Tibial nerve (tissue), 4 donors: ENCODE measurements around the gene LHX2. TPM values are rescaled to one million over a fixed set of nuclear protein-coding genes. Genes with fewer than 3 reads are reported as not detected.

Experiments
- DNase-seq, 2 donors: peaks; one replicate each; pipeline ENCODE4 v3.0.0-alpha.2; 2019; ENCODE audit warnings: low spot score in 2 of 2
- H3K27ac ChIP-seq, 4 donors: fragments of 200-600 bp; sonication (generic) in 3 of 4; one replicate each; pipeline ENCODE4 v1.5.1; 2017 to 2019; ENCODE audit warnings: mild to moderate bottlenecking in 1 of 4
- H3K27me3 ChIP-seq, 2 donors: fragments of 200-600 bp; sonication (generic) in 1 of 2; one replicate each; pipeline versions ENCODE4 v1.5.1 to v1.6.0; 2017 to 2019
- H3K36me3 ChIP-seq, 3 donors: fragments of 200-600 bp; sonication (generic); one replicate each; pipeline ENCODE4 v1.5.1; 2018 to 2019
- H3K4me1 ChIP-seq, 4 donors: fragments of 200-600 bp; sonication (generic) in 3 of 4; one replicate each; pipeline ENCODE4 v1.5.1; 2017 to 2019
- H3K4me3 ChIP-seq, 4 donors: fragments of 200-600 bp; sonication (generic) in 3 of 4; one replicate each; pipeline ENCODE4 v1.5.1; 2017 to 2019; ENCODE audit warnings: mild to moderate bottlenecking in 1 of 4, moderate library complexity in 1 of 4
- H3K9me3 ChIP-seq, 4 donors: fragments of 200-600 bp; sonication (generic) in 3 of 4; one replicate each; pipeline ENCODE4 v1.5.1; 2017 to 2019
- EP300 ChIP-seq, 2 donors: sonication (generic); formaldehyde crosslinking; IDR thresholded peaks; one replicate each; pipeline ENCODE4 v1.6.1; 2017; ENCODE audit warnings: antibody characterized with exemption in 2 of 2, mild to moderate bottlenecking in 1 of 2
- POLR2A ChIP-seq, 2 donors: fragments of 450-650 bp; IDR thresholded peaks; one replicate each; pipeline ENCODE4 v1.6.1; 2017; ENCODE audit warnings: antibody characterized with exemption in 2 of 2, mild to moderate bottlenecking in 2 of 2, moderate library complexity in 2 of 2
- WGBS, 2 donors: methylation state at CpG; one replicate each; pipeline ENCODE4 v1.1.5; 2018; 5-methylcytosine and 5-hydroxymethylcytosine counted together
- total RNA-seq, 4 donors: library from RNA; depleted of rRNA; stranded (reverse); fragments of >200 nt; gene quantifications; one replicate each; pipeline ENCODE4 v1.1.0, GENCODE V29; 2016
- TF ChIP-seq, protein P1 (sequence below), 5 experiments: fragments of 200-600 bp in 3 of 5; fragments of 450-650 bp in 2 of 5; sonication (generic) in 3 of 5; IDR thresholded peaks; one replicate each; pipeline ENCODE4 v1.5.1; 2016 to 2019; ENCODE audit warnings: antibody characterized with exemption in 5 of 5, mild to moderate bottlenecking in 3 of 5, moderate library complexity in 2 of 5

The LHX2 gene
- total RNA-seq, 4 donors from 2014 or later = not detected

DNA sequence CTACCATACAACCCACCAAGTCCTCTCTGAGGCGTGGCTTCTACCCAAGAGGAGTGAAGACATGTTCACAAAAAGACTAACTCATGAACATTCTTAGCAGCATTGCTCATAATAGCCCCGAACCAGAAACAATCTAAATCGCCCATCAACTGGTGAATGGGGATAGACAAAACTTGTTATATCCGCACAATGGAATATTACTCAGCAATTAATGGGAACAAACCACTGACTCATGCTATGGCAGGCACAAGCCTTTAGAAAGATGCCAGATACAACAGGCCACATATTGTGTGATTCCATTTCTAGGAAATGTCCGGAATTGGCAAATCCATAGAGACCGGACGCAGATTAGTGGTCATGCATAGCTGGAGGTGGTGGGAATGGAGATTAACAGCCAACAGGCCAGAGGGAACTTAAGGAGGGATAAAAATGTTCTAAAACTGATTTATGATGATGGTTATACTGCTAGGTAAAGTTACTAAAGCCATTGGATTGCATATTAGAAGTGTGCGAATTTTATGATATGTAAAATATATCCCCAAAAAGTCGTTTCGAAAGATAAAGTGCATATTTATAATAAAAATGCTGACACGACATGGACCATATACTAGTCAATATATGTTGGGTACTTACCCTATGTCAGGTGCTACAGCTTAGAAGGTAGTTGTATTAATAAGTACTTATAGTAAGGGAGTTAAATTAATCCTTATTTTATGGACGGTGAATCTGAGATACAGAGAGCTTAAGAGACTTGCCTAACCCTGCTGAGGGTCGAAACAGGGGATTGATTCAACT, 55.4 kb downstream of the LHX2 start:
- Histone ChIP-seq H3K36me3 (no peaks in the 10 kb centered on the region), H3K27ac (no peak overlapping the region)

DNA sequence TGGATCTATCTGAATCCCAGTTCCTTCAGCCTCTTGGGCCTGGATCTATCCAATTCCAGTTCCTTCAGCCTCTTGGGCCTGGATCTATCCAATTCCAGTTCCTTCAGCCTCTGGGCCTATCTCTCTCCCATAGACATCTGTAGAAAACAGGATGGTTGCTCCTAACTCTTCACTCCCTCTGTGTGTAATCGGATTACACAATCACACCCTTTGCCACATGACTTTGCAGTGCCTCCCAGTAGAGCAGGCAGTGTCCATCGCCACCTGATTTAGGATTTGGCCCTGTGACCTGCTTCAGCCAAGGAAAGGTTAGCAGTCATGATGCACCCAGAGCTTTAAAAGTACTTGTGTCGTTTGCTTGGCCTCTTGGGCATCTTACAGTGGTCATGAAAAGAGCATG, 56.7 kb downstream of the LHX2 start:
- Histone ChIP-seq H3K4me1 (no peaks in the 10 kb centered on the region), H3K27ac (no peak overlapping the region), H3K4me3 (no peak overlapping the region), H3K36me3 (no peaks in the 10 kb centered on the region), H3K9me3 (peaks cover 0 to 6% (median 0%) of the 10 kb centered on the region in 4 donors), H3K27me3 (peaks cover 0 to 4% of the 10 kb centered on the region in 2 donors)
- WGBS, 2 donors = 87 to 96% methylated on average over 3 of the region's 3 CpGs
- DNase-seq = no peak
- no peak for TF ChIP-seq POLR2A (IDR thresholded peaks at IDR 0.05)
- TF ChIP-seq, protein P1, sequence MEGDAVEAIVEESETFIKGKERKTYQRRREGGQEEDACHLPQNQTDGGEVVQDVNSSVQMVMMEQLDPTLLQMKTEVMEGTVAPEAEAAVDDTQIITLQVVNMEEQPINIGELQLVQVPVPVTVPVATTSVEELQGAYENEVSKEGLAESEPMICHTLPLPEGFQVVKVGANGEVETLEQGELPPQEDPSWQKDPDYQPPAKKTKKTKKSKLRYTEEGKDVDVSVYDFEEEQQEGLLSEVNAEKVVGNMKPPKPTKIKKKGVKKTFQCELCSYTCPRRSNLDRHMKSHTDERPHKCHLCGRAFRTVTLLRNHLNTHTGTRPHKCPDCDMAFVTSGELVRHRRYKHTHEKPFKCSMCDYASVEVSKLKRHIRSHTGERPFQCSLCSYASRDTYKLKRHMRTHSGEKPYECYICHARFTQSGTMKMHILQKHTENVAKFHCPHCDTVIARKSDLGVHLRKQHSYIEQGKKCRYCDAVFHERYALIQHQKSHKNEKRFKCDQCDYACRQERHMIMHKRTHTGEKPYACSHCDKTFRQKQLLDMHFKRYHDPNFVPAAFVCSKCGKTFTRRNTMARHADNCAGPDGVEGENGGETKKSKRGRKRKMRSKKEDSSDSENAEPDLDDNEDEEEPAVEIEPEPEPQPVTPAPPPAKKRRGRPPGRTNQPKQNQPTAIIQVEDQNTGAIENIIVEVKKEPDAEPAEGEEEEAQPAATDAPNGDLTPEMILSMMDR (IDR thresholded peaks at IDR 0.05) = no peak
- no peak for TF ChIP-seq EP300 (IDR thresholded peaks at IDR 0.05)

More for the DNA sequence above, 55.4 kb downstream of the LHX2 start:
- no peaks in the 10 kb centered on the region for H3K4me1 ChIP-seq
- peaks cover 0 to 6% (median 0%) of the 10 kb centered on the region in 4 donors for H3K9me3 ChIP-seq
- H3K4me3 ChIP-seq = no peak overlapping the region
- H3K27me3 ChIP-seq = peaks cover 0 to 4% of the 10 kb centered on the region in 2 donors
- no peak for DNase-seq
- 84 to 89% methylated on average over 13 of the region's 13 CpGs for WGBS, 2 donors
- TF ChIP-seq POLR2A (IDR thresholded peaks at IDR 0.05) = no peak
- TF ChIP-seq, protein P1 (IDR thresholded peaks at IDR 0.05) = no peak
- TF ChIP-seq EP300 (IDR thresholded peaks at IDR 0.05) = no peak

DNA sequence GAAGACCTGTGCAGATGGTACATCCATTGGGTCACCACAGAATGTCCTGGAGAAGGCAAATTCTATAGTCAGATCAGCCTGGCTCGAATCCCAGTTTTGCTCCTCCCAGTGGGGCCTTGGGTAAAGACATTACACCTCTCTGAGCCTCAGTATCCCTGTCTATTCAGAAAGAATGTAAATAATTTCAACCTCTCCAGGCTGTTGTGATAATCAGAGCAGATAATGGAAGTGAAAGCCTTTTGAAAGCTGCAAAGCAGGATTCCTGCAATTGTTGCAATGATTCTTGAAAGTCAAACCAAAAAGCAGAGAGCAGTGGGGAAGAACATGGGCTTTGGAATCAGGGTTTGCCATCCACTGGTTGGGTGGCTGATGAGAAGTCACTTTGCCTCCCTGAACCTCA, 63.2 kb downstream of the LHX2 start:
- TF ChIP-seq, protein P1 (IDR thresholded peaks at IDR 0.05) = no peak
- TF ChIP-seq EP300 (IDR thresholded peaks at IDR 0.05) (no peak), POLR2A (IDR thresholded peaks at IDR 0.05) (no peak)
- no peak for DNase-seq

DNA sequence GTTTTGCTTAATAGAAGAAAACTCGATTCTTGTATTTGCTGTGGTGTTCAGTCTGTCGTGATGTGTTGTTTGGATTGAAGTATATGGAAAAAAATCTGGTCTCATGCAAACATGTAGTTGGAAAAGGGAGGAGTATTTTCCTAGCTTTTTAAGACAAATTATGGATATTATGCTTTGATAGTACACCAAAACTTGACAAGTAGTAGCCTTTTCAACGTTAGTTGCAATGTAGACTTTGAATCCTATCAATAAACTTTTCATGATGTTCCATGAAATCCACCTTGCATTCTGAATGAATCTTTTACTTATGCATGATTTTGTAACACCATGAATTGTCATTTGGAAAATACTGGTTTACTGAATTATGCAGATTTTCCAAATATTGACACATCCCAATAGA, 64.2 kb downstream of the LHX2 start:
- no peak for TF ChIP-seq POLR2A (IDR thresholded peaks at IDR 0.05)
- TF ChIP-seq, protein P1 (IDR thresholded peaks at IDR 0.05) = no peak
- TF ChIP-seq EP300 (IDR thresholded peaks at IDR 0.05) = no peak

More for the DNA sequence above, 63.2 kb downstream of the LHX2 start:
- Histone ChIP-seq H3K4me1 (no peaks in the 10 kb centered on the region), H3K36me3 (no peaks in the 10 kb centered on the region), H3K4me3 (no peak overlapping the region), H3K27ac (no peak overlapping the region), H3K9me3 (no peaks in the 10 kb centered on the region), H3K27me3 (peaks cover 0 to 4% of the 10 kb centered on the region in 2 donors)
- WGBS, 2 donors = 74 to 83% methylated on average over 1 of the region's 1 CpG

DNA sequence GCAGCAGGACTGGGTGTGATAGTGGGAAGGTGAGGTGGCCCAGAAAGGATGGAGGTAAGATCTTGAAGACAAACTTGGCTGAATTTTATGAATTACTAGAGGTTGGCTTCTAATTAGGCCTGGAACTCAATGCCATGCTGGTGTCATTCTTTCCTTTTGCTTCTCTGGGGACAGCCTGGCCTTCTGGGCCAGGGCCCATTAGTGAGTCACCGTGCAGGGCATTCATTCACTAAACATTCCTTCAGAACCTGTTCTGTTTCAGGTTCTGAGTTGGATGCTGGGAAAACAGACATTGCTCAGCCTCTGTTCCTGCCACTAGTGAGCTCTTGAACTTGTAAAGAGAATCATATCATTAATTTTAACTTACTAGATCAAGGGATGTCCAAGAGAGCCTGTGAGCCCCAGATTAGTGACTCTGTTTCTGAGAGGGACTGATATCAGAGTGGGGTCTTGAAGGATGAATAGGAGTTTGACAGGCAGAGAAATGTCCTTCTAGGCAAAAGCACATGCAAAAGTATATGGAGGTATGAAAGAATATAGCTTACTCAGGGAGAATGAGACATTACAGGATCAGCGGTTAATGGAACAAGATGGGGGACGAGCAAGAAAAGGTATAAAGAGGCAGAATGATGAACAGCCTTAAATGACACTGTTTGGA, 66.5 kb downstream of the LHX2 start:
- no peak overlapping the region for H3K27ac ChIP-seq
- no peaks in the 10 kb centered on the region for H3K27me3 ChIP-seq
- WGBS, 2 donors = 80 to 83% methylated on average over 3 of the region's 3 CpGs
- H3K4me3 ChIP-seq = no peak overlapping the region
- no peak for DNase-seq
- H3K4me1 ChIP-seq = no peaks in the 10 kb centered on the region
- no peaks in the 10 kb centered on the region for H3K36me3 ChIP-seq
- peaks cover 0 to 7% (median 0%) of the 10 kb centered on the region in 4 donors for H3K9me3 ChIP-seq
- no peak for TF ChIP-seq EP300 (IDR thresholded peaks at IDR 0.05)
- TF ChIP-seq, protein P1 (IDR thresholded peaks at IDR 0.05) = no peak
- no peak for TF ChIP-seq POLR2A (IDR thresholded peaks at IDR 0.05)

More for the DNA sequence above, 64.2 kb downstream of the LHX2 start:
- DNase-seq = no peak
- Histone ChIP-seq H3K27ac (no peak overlapping the region), H3K36me3 (no peaks in the 10 kb centered on the region), H3K4me1 (no peaks in the 10 kb centered on the region), H3K4me3 (no peak overlapping the region), H3K27me3 (no peaks in the 10 kb centered on the region), H3K9me3 (peaks cover 0 to 3% (median 0%) of the 10 kb centered on the region in 4 donors)
- 82 to 90% methylated on average over 3 of the region's 3 CpGs for WGBS, 2 donors
